Mucosa of gallbladder (tissue), 1 donor: ENCODE data around the gene DEFB110. TPM values are rescaled to one million over a fixed set of nuclear protein-coding genes. Genes with fewer than 3 reads are reported as not detected.

Source experiments
- total RNA-seq: library from RNA; stranded (reverse); gene quantifications from one replicate; pipeline ENCODE4 v1.2.1, GENCODE V29; 2021
- donor health status: DM: no; HTN: no; CAD: no.

Gene DEFB110
- total RNA-seq, 1 donor from 2014 or later = not detected

Other genes with a start within 250 kb of the DEFB110 start
- gene PGK2, start 234.7 kb downstream of the DEFB110 start, total RNA-seq = not detected
- not detected for gene CRISP1, start 155.5 kb downstream of the DEFB110 start, total RNA-seq
- gene DEFB114, start 57.8 kb downstream of the DEFB110 start, total RNA-seq = not detected
- gene DEFB113, start 52.4 kb downstream of the DEFB110 start, total RNA-seq = not detected
- gene DEFB112, start 27.9 kb upstream of the DEFB110 start, total RNA-seq = not detected